ENCODE data around the gene CYP17A1. TPM values are rescaled to one million over a fixed set of nuclear protein-coding genes. Genes with fewer than 3 reads are reported as not detected.

Gene CYP17A1
- total and polyA plus RNA-seq, 11 donors: 0.25 TPM; not detected in 10

DNA sequence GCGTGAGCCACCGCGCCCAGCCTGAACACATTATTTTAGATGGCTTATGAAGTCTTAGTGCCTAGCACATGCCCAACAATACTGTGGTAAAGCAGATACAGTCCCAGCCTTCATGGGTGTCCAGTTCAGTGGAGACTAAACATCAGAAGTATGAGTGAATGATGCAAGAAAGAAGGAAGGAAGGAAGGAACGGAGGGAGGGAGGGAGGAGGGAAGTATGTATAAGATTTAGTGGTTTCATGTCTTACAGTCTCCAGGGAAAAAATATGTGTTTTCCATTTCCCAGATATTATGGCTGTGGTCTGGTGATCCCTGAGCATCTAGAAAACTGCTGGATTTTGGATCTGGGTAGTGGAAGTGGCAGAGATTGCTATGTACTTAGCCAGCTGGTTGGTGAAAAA is 35.0 kb upstream of the CYP17A1 start:
- no peak for TF ChIP-seq POLR2A (IDR thresholded peaks at IDR 0.05)
- TF ChIP-seq, protein P1, sequence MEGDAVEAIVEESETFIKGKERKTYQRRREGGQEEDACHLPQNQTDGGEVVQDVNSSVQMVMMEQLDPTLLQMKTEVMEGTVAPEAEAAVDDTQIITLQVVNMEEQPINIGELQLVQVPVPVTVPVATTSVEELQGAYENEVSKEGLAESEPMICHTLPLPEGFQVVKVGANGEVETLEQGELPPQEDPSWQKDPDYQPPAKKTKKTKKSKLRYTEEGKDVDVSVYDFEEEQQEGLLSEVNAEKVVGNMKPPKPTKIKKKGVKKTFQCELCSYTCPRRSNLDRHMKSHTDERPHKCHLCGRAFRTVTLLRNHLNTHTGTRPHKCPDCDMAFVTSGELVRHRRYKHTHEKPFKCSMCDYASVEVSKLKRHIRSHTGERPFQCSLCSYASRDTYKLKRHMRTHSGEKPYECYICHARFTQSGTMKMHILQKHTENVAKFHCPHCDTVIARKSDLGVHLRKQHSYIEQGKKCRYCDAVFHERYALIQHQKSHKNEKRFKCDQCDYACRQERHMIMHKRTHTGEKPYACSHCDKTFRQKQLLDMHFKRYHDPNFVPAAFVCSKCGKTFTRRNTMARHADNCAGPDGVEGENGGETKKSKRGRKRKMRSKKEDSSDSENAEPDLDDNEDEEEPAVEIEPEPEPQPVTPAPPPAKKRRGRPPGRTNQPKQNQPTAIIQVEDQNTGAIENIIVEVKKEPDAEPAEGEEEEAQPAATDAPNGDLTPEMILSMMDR (IDR thresholded peaks at IDR 0.05): no peak
- no peaks in the 10 kb centered on the region for H3K9me3 ChIP-seq
- no peak overlapping the region for H3K27ac ChIP-seq
- H3K36me3 ChIP-seq: peaks cover 0 to 46% (median 8%) of the 10 kb centered on the region in 9 donors
- WGBS, 4 donors: 89 to 92% (median 90%) methylated on average over 4 of the region's 4 CpGs
- intact Hi-C loops (cut with DNase I): no loop called here
- peaks cover 0 to 20% (median 8%) of the 10 kb centered on the region in 12 donors for H3K4me1 ChIP-seq
- no peak for DNase-seq
- H3K27me3 ChIP-seq: peaks cover 0 to 10% (median 0%) of the 10 kb centered on the region in 9 donors
- no peak for ATAC-seq
- no peak overlapping the region for H3K4me3 ChIP-seq

DNA sequence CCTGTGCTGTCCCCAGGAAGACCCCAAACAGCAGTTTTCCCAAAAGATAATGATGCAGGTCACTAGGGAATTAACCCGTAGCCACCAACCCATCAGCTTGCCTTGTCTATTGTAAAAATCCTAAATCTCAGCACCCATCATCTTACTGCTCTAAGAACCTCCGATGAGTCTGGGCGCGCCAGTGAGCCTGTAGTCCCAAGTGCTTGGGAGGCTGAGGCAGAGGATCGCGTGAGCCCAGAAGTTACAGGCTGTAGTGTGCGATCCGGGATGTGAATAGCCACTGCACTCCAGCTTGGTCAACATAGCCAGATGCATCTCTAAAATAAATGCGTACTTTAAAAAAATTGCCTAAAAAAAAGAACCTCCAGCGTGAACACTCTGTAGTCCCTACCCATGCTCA is 33.0 kb upstream of the CYP17A1 start:
- intact Hi-C loops (cut with DNase I): no loop called here
- Histone ChIP-seq H3K27me3 (peaks cover 0 to 10% (median 0%) of the 10 kb centered on the region in 9 donors), H3K36me3 (peaks cover 0 to 37% (median 7%) of the 10 kb centered on the region in 9 donors), H3K4me1 (peaks cover 0 to 20% (median 8%) of the 10 kb centered on the region in 12 donors), H3K27ac (peak overlapping the region in 5 of 12 donors; percentile 30 to 75 (median 61)), H3K9me3 (no peaks in the 10 kb centered on the region), H3K4me3 (peak overlapping the region; percentile 27 to 69 (median 60))
- no peak for DNase-seq
- no peak for TF ChIP-seq POLR2A (IDR thresholded peaks at IDR 0.05)
- peak in 1 of 4 donors; percentile 27 for ATAC-seq
- 82 to 88% (median 85%) methylated on average over 10 of the region's 10 CpGs for WGBS, 4 donors

DNA sequence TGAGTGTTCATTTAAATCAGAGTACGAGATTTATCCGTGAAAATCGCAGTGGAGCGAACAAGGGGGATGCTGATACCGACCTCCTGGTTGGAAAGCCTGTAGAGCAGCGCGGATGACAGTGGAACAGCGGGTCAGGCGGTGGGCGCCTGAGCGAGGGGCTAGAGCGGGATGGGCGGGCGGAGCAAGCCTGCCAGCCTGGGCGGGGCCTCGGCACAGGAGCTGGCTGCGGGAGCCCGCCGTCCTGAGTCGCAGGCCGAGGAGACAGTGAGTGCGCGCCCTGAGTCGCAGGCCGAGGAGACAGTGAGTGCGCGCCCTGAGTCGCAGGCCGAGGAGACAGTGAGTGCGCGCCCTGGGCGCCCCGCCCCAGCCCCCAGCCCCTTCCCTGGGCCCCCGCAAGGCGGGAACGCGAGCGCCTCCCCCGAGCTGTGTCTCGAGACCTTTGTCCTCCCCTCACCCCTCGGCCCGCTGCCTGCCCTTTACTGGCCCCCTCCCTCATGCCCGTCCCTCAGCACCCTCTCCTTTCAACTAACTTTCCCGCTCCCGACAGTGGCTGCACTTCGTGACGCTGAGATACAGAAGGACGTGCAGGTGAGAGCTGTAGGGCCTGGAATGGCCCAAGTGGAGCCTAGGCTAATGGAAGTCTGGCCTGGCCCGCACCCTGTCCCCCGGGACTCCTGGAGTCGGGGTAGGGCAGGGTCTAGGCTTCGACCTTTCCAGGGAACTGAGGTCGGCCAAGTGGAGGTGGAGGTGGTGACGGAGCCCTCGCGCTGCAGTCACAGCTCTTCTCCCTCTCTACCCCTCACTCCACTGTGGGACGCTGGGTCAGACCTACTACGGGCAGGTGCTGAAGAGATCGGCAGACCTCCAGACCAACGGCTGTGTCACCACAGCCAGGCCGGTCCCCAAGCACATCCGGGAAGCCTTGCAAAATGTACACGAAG is 32.3 kb upstream of the CYP17A1 start, which contains the start of gene AS3MT:
AS3MT (plus strand) TSS at position 213 of the 941 bp plus-strand sequence; CDS start at position 336, 123 bp downstream.
- peak within 1 kb of the TSS; percentile 27 to 69 (median 60) for H3K4me3 ChIP-seq
- H3K36me3 ChIP-seq: peaks cover 0 to 35% (median 5%) of the 10 kb centered on the region in 9 donors
- no peaks in the 10 kb centered on the region for H3K9me3 ChIP-seq
- DNase-seq: peak; percentile 19 to 69 (median 48)
- intact Hi-C loops (cut with DNase I): loop anchor here in 1 of 10 donors (5.0 kb wide), 1 partner anchor 33 kb away; no protein-coding TSS in a partner anchor
- ATAC-seq: peak; percentile 52 to 92 (median 82)
- no peak for TF ChIP-seq POLR2A (IDR thresholded peaks at IDR 0.05)
- TF ChIP-seq, protein P1 (IDR thresholded peaks at IDR 0.05): no peak
- 3 to 5% (median 3%) methylated on average over 43 to 63 of the region's 63 CpGs for WGBS, 4 donors
- peaks cover 0 to 20% (median 8%) of the 10 kb centered on the region in 12 donors for H3K4me1 ChIP-seq
- H3K27ac ChIP-seq: peak within 1 kb of the TSS in 10 of 12 donors; percentile 20 to 75 (median 60)
- H3K27me3 ChIP-seq: peaks cover 0 to 10% (median 0%) of the 10 kb centered on the region in 9 donors

DNA sequence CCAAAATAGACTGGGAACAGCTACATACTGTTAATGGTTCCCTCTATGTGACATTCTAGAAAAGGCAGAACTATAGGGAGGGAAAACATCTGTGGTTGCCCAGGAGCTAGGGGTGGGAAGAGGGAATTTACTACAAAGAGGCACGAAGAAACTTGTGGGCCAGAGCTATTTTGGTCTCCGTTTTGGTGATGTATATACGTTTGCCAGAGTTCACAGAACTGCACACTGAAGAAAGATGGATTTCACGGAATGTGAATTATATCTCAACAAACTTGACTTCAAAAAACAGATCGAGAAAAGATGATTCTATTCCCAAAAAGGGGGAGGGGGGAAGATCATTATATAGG is 31.7 kb upstream of the CYP17A1 start:
- WGBS, 4 donors: 19 to 25% (median 20%) methylated on average over 5 of the region's 5 CpGs
- intact Hi-C loops (cut with DNase I): loop anchor here in 1 of 10 donors (5.0 kb wide), 1 partner anchor 33 kb away; no protein-coding TSS in a partner anchor
- TF ChIP-seq, protein P1 (IDR thresholded peaks at IDR 0.05): no peak
- no peak for TF ChIP-seq POLR2A (IDR thresholded peaks at IDR 0.05)
- Histone ChIP-seq H3K4me3 (peak overlapping the region in 11 of 12 donors; percentile 31 to 69 (median 61)), H3K27ac (peak overlapping the region in 8 of 12 donors; percentile 30 to 75 (median 60)), H3K36me3 (peaks cover 0 to 35% (median 11%) of the 10 kb centered on the region in 9 donors), H3K4me1 (peaks cover 0 to 20% (median 8%) of the 10 kb centered on the region in 12 donors), H3K9me3 (no peaks in the 10 kb centered on the region), H3K27me3 (peaks cover 0 to 10% (median 0%) of the 10 kb centered on the region in 9 donors)
- no peak for ATAC-seq
- DNase-seq: no peak
